GM12891 (cell line): ENCODE data around the gene GPR55.

Source experiments
- PAX5 ChIP-seq: IDR thresholded peaks from 2 replicates; pipeline ENCODE4 v1.6.1; 2011; ENCODE audit warnings: low read length, moderate library complexity, mild to moderate bottlenecking; ENCODE audit not compliant: insufficient read depth, severe bottlenecking
- POLR2A ChIP-seq: IDR thresholded peaks from 2 replicates; pipeline ENCODE4 v1.6.1; 2011; ENCODE audit warnings: low read depth, low read length, control low read depth
- POLR2AphosphoS5 ChIP-seq: IDR thresholded peaks from 2 replicates; pipeline ENCODE4 v1.6.1; 2011; ENCODE audit warnings: low read depth, low read length, control low read depth
- SPI1 ChIP-seq: IDR thresholded peaks from 2 replicates; pipeline ENCODE4 v1.6.1; 2011; ENCODE audit warnings: low read depth, low read length, control low read depth
- TAF1 ChIP-seq: IDR thresholded peaks from 2 replicates; pipeline ENCODE4 v1.6.1; 2011; ENCODE audit warnings: low read depth, low read length, control low read depth

GRCh38 chr2:230865766-230866755 lies 59.0 kb downstream of the GPR55 start:
- no peak for TF ChIP-seq POLR2A
- no peak for TF ChIP-seq POLR2AphosphoS5
- TF ChIP-seq TAF1, result no peak
- TF ChIP-seq PAX5, result no peak
- no peak for TF ChIP-seq SPI1
